Epithelial cell of proximal tubule (primary cell): Measurements from ENCODE around the gene CST2. TPM values are rescaled to one million over a fixed set of nuclear protein-coding genes. Genes with fewer than 3 reads are reported as not detected.
A peak's percentile ranks its signal among the peaks of the same experiment; 100 is the strongest.
"Not testable (repeated sequence)": the region's sequence is repeated elsewhere in the genome, so short reads cannot be mapped to it uniquely, and the experiment has no call there.

ENCODE experiments used
- DNase-seq: peaks from one replicate; pipeline ENCODE4 v3.0.0-alpha.2; 2011; ENCODE audit warnings: low read depth
- H3K4me3 ChIP-seq: 2 replicates; pipeline ENCODE4 v1.5.1; 2011; ENCODE audit warnings: low read depth, mild to moderate bottlenecking, low read length
- CTCF ChIP-seq: conservative IDR thresholded peaks from 2 replicates; pipeline ENCODE4 v1.5.1; 2012; ENCODE audit warnings: low read depth, mild to moderate bottlenecking, low read length
- total RNA-seq: library from RNA; depleted of rRNA; stranded (reverse); fragments of >200 nt; gene quantifications from 2 replicates; pipeline ENCODE4 v1.2.3, GENCODE V29; 2015

The CST2 gene
- total RNA-seq, 1 donor from 2014 or later, result not detected

DNA sequence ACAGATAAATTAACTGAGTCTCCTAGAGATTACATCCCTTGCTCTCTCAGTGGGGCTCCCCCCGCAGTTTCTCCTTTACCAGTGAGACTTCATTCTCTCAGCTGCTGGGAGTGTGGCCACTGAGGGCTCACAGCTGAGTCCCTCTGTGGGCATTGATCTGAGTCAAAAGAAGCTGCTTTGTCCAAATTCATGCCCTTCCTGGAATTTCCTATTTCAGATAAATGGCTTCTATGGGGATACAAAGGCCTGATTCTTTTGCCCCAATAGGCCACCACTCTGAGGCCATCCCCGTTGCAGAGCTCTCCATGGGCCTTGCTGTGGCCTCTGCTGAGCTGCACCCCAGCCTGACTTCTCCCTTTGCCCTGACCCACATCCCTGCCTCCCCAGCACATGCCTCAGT, 43.0 kb upstream of the CST2 start:
- no peak overlapping the region for H3K4me3 ChIP-seq
- no peak for TF ChIP-seq CTCF
- no peak for DNase-seq

DNA sequence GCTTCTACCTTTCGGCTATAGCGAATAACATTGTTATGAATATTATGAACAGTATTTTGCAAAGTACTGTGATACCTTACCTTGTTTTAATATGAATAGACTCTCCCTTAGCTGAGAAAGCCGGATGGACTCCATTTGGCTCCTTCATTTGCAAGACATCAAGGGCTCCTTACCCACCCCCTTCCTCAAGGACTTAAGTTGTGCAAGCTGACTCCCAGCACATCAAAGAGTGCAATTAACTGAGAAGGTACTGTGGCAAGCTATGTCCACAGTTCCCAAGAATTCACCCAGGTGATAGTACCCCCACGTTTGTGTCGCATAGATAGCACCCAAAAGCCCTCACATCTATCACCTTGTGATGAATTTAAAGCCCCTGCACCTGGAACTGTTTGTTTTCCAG, 41.8 kb upstream of the CST2 start:
- DNase-seq, result no peak
- no peak overlapping the region for H3K4me3 ChIP-seq
- no peak for TF ChIP-seq CTCF

DNA sequence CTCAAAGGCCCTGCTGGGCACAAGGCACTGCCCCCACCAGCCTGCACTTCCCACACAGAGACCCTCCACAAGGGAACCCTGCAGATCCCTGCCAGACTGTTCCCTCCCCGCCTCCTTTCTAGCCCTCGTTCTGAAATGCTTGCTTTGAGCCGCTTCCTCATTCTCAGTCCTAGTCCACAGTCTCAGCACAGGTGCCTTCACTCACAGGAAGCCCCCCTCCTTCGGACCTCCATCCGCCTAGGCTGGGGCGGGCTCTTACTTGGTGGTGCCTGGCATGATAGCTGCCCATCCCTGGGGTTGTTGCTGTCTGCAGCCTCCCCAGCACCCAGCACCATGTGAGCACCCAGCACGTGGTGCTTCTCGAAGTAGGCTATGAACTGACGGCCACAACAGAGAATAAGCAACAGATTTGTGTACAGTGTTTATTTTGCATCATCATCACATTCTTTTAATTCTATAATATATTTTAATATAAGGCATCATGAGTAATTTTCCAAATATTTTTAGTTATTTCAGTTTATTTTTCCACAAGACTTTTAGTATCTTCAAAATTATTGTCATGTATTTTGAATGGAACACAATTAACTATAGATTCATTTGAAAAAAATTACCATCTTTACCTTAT, 40.7 kb upstream of the CST2 start:
- TF ChIP-seq CTCF, result no peak
- DNase-seq, result no peak

GRCh38 chr20:23860771-23861170, 34.2 kb upstream of the CST2 start:
- H3K4me3 ChIP-seq, DNase-seq: not testable (repeated sequence)

More for the DNA sequence above, 40.7 kb upstream of the CST2 start:
- no peak overlapping the region for H3K4me3 ChIP-seq

DNA sequence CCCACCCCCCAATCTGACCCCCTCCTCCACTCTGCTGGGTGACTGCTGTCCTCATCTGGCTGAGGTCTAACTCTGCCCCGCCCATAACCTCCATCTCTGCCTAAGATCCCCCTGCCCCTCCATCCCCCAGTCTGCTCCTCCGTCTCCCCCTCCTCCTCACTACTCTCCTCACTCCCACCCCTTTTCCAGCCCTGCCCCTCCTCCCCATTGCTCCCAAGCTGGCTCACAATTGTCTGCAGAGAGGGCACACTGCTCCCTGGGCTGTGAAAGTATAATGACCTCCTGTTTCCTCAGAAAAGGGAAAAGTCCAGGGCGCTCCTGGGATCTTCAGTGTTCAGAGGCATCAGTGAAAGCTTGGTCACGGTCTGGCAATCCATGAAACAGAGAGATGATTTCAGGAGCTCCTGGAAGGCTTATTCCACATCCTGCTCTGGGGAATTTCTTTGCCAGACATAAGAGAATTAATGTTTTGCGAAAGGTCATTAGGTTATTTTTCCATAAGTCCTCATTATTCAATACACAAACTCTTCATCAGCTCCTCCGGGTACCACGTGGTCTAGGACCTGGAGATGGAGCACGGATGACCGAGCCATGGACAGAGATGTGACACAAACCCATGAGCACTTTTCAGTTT, 31.6 kb upstream of the CST2 start:
- H3K4me3 ChIP-seq, result no peak overlapping the region
- no peak for TF ChIP-seq CTCF
- DNase-seq, result peak; percentile 10

DNA sequence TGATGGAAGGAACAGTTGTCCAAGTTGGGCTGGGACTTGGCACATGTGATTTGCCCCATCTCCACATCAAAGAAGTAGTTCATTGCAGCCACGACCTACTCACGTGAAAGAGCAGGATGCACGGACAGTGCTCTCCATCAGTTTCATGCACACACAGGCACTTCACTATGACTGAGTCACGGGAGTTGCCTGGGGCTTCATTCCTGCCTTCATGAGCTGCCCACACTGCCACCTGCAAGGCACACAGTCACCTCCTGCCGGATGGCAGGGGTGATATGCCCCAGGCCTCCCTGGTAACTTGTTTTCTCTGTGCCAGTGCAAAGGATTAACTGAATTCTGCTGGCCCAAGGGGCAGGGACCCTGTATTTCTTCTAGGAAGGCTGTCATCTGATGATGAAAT, 30.2 kb upstream of the CST2 start:
- H3K4me3 ChIP-seq, result no peak overlapping the region
- no peak for TF ChIP-seq CTCF
- DNase-seq, result no peak

- DNase-seq, result no peak
- no peak overlapping the region for H3K4me3 ChIP-seq
- TF ChIP-seq CTCF, result no peak
These were observed 29.7 kb upstream of the CST2 start for GRCh38 chr20:23856226-23856625.
